ENCODE measurements around the gene COL5A1.
"Not testable (repeated sequence)": the region's sequence is repeated elsewhere in the genome, so short reads cannot be mapped to it uniquely, and the experiment has no call there.

The COL5A1 gene

DNA sequence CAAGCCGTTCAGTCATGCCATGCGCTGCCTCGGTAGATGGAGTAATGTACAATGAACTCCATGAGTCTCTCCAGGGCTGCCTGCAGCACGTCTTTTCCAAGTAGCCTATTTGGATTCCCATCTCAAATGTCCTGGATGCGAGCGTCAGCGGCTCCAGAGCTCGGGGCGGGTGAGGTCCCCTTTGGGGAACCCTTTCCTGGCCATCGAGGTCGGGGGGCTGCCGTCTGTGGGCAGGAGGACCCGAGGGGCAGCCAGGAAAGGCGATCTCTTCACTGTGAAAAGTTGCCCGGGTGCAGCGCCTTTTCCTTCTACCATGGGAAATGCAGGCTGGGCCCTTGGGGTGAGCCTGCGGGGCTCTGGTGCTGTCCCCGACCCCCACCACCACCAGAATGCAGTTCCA lies 202.1 kb downstream of the COL5A1 start:
- DNase-seq, result no peak

DNA sequence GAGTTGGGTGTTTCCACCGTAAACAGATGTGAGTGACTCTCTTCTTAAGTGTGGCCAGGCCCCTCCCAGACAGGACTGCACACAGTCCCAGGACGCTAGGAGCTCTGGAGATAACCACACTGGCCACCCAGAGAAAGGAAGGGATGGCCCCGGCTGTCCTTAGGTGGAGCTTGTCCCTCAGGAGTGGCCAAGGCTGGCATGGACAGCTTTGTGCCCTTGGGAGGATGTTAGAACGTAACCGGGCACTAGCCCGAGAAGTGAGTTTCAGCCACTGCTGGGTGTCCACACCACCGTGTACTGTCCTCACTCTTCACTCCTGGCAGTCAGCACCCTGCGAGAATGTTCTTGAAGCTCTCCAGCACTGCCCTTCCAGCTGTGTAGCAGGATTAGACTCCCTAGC lies 203.2 kb downstream of the COL5A1 start:
- no peak for DNase-seq

DNA sequence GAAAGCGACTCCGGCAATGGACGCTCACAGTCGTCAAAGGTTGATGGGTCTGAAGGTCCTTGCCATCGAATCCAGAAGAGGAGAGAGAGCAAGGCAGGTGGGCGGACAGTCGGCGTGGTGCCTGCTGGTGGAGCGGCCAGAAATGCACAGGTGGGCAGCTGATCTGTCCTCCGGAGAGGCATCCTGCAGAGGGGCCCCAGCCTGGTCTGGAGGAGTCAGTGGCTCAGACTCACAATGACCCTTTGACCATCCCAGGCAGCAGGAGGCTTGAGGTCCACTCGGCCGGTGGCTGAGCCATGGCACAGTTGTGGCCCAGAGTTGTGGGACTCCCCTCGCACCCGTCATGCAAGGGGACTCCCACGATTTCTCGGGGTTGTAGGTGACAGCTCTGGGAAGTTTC lies 204.6 kb downstream of the COL5A1 start:
- no peak for DNase-seq

DNA sequence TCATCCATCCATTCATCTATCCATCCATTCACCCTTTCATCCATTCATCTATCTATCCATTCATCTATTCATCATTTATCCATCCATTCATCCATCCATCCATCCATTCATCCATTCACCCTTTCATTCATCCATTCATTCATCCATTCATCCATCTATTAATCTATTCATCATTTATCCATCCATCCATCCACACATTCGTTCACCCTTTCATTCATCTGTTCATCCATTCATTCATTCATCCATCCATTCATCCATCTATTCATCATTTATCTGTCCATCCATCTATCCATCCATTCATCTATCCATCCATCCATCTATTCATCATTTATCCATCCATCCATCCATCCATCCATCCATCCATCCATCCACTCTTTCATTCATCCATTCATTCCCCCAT lies 205.1 kb downstream of the COL5A1 start:
- no peak for DNase-seq

DNA sequence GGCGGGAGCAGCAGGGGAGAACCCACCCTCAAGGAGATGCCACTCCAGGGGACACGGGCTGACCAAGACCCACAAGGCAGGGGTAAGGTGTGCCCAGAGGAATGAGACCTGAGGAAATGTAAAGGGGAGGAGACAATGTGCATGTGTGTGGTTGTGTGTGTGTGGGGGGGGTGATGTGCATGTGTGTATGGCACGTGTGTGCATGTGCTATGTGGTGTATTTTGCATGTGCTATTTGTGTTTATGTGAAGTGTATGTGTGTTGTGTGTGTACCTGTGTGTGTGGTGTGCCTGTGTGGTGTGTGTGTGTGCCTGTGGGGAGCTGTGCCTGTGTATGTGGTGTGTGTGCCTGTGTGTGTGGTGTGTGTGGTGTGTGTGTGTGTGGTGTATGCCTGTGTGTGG lies 205.5 kb downstream of the COL5A1 start:
- no peak for DNase-seq

DNA sequence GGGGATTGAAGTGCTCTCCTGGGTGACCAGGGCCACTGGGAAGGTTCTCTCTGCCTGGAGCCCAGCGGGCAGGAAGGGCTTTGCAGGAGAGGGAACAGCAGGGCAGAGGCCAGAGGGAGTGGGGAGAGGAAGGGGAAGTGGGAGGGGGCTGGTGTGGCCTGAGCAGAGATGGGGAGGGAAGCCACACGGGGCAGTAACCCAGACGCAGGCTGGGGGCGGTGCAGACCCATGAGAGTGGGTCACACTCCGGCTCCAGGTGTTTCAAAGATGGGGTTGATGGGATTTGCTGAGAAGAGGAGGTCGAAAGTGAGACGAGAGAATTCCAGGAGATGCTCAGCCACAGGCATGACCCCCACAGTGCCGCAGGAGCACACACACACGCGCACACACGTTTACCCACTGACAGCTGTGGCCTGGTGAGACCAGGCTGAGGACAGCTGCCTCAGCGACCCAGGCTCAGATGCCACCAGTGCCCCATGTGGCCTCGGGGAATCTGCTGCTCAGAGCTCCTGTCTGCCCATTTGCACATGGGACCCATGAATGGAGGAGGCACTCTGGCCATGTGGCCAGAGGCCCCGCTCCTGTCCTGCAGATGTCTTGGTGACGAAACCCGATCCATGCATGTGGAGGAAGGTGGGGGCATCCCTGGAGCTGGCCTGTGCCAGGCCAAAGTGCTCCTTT lies 206.3 kb downstream of the COL5A1 start:
- peak; percentile 31 for DNase-seq

DNA sequence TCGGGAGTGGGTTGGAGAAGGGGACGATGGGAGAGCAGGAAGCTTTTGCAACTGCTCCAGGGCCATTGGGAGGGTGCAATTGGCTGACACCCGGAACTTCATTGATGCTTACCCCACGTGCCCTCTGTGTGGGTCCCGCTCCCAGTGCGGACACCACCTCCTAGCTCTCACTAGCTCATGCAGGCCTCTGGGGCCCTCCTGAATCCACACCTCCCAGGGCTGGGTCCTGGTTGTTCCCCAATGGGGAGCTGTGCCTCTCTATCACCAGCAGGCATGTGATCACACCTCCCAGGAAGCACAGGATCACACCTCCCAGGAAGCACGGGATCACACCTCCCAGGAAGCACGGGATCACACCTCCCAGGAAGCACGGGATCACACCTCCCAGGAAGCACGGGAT lies 206.9 kb downstream of the COL5A1 start:
- DNase-seq, result peak; percentile 28

DNA sequence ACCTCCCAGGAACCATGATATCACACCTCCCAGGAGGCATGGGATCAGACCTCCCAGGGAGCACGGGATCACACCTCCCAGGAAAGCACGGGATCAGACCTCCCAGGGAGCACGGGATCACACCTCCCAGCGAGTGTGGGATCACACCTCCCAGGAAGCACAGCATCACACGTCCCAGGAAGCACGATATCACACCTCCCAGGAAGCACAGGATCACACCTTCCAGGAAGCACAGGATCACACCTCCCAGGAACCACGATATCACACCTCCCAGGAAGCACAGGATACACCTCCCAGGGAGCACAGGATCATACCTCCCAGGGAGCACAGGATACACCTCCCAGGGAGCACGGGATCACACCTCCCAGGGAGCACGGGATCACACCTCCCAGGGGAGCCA lies 209.0 kb downstream of the COL5A1 start:
- DNase-seq, result no peak

DNA sequence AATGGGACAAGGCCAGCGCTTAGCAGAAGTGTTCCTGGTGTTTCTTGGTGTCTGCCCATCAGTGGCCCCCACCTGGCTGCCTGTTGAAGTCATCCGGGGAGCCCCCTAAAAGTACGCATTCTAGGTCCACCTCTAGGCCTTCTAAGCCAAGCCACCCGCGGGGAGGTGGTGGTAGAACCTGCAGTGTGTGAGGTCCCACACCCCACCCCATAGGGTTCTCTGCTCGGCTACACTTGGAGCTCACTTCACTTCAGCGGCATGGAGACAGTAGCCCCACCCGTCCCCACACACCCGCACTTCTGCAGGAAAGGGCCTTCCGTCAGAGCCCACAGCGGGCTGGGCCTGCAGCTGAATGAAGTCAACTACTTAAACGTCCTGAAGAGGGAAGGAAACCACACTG lies 209.4 kb downstream of the COL5A1 start:
- DNase-seq, result no peak

DNA sequence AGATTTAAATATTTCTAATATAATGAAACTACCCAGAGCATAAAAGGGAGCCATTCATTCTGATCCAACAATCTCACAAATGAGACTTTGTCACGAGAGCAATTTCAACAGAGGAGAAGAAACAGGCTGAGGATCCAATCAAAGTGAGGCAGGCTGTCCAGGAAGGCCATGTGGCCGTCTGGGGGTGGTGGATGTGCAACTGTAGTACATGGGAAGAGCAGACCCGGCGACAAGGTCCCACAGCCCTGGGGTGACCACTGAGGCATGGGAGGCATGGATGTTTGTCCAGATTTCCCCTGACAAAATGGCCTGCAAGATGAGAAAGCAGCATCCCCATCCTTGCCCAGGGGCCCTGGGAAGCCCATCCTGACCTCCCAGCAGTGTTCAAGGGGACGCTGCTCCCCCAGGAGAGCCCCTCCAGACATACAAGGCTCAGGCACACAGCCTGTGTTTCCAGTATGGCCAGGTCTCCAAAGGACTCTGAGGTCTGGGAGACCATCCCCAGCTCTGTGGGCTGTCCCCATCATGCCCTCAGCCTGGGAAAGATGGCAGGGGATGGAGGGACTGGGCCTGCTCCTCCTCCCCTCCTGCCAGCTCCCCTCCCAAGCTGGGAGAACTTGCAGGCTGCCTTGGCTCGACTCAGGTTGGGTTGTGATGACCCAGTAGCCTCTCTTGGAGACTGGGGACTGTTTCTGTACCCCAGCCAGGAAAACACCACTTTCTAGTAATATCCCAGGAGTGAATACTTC lies 211.5 kb downstream of the COL5A1 start:
- DNase-seq, result no peak

DNA sequence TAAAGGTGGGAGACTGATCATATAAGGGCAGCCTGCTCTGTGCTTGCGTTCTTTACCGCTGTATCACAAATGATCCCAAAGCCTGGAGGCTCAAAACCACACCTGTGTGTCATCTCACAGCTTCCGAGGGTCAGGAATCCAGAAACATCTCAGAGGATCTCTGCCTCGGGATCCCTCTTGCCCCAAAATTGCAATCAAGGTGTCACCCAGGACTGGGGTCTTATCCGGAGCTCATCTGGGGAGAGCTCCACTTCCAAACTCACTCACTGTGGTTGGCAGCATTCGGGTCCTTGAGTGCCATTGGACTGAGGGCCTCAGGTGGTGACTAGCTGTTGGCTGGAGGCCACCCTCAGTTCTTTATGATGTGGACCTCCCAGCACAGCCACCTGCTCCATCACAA lies 212.3 kb downstream of the COL5A1 start:
- DNase-seq, result no peak

DNA sequence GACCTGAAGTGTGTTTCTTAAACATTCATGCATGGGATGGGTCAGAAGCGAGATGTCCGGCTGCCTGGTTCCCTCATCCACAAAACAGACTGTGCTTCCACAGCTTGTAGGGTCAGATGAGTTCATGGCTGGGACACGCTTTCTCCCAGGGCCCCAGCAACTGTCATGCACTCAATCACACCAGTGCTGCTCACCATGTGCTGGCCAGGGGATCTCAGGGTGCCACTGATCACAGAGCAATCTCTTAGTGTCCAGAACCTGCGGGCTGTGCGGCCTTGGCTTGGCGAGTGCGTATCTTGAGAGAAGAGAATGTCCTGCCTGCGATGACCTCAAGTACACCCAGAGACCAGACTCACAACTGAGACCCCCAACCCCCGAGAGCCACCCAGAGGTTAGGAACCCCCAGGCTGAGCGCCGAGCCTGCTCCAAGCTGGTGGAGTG lies 213.0 kb downstream of the COL5A1 start:
- DNase-seq, result no peak

DNA sequence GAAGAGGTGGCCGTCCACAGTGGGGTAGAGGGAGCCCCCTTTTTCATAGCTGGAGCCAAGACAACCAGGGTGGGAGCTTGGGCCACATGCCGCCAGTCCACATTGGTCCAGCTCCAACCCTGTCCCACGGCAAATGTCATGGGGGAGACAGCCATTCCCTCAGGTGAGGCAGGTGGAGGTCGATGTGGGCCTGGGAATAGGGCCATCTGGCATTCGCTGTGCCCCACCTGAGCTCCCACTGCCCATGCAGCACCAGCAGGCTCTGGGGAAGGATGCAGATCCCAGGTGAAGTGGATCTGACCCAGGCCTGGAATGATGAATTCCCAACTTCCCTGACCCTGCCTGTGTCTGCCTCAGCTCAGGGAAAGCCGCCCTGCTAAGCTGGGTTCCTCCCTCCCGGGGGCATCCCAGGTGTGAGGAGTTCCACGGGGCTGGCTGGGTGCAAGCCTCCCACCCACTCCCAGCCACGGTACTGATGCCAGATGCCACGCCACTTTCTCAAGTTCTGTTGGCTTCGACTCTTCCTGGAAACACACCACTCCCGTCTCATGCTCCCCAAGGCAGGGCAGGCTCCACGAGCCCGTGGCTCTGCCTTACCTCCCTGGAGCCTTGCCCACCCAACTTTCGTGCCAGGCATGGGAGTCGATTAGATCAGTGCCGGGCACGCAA lies 213.8 kb downstream of the COL5A1 start:
- DNase-seq, result no peak

DNA sequence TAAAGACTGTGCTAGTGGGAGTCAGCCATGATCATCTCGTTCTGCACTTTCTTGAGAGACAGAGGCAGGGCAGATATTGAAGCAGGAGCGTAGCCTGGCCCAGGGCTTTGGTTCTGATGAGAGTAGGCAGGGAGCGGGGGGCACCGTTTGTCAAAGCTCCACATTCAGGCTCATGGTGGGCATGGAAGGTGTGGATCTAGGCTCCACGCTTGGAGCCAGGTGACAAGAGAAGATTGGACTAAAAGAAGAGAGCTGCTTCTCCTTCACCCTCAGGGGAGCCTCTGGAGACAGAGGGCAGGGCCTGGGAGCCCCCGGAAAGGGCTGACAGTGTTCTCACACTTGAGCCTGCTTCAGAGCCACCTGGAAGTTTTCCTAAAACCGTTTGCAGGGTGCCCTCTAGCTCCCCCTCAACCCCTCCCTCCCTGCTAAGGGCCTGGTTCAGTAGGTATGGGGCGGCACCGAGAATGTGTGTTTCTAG lies 214.3 kb downstream of the COL5A1 start:
- no peak for DNase-seq

DNA sequence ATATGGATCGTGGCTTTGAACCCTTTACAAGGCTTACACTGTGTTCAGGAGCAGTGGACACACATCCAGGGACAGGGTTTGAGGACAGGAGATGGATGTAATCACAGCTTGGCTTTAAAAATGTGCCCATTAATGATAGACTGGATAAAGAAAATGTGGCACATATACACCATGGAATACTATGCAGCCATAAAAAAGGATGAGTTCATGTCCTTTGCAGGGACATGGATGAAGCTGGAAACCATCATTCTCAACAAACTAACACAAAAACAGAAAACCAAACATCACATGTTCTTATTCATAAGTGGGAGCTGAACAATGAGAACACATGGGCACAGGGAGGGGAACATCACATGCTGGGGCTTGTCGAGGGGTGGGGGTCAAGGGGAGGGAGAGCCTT lies 215.8 kb downstream of the COL5A1 start:
- not testable (repeated sequence) for DNase-seq

DNA sequence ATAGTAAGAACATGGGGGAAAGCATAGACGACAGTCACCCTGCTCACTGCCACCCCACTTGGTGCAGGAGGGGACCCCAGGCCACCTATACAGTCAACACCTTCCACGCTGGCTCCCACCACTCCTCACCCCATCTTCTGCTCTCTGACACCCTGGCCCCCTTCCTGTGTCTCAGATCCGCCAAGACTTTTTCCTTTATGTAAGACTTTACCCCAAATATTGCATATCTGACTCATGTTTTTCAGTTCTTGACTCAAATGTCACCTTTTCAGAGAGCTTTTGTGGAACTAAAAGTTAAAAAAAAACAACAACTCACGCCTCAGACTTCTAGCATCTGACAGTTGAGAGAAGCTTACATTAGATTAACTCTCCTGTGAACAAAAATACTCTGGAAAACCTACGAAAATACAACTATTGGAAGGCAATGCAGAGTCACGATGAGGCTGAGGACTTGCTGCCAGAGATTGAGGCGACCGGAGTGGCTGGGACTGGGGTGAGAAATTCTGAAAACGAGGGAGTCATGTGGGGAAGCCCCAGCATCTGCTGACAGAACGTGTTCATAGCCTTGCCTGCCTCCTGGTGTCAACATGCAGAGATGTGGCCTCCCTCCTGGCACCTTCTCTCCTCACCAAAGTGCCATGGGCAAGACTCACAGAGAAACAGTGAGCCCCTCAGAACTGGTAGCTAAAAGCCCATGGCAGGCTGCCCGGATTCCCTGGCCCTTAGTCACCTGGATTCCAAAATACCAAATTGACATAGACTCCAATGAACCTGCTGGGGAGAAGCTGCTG lies 216.6 kb downstream of the COL5A1 start:
- DNase-seq, result peak; percentile 63

DNA sequence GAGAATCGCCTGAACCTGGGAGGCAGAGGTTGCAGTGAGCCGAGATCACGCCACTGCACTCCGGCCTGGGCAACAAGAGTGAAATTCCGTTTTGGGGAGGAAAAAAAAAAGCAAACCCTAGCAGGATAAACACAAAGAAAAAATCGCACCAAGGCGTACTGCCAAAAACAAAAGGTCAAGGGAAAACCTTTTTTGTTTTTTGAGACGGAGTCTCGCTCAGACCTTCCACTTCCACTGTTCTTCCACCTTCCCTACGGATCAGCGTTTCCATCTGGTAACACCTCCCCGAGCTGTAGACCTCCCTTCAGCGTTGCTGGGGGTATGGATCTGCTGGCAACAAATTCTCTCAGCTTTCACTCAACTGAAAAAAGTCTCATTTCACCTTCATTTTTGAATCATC lies 218.9 kb downstream of the COL5A1 start:
- DNase-seq, result no peak

DNA sequence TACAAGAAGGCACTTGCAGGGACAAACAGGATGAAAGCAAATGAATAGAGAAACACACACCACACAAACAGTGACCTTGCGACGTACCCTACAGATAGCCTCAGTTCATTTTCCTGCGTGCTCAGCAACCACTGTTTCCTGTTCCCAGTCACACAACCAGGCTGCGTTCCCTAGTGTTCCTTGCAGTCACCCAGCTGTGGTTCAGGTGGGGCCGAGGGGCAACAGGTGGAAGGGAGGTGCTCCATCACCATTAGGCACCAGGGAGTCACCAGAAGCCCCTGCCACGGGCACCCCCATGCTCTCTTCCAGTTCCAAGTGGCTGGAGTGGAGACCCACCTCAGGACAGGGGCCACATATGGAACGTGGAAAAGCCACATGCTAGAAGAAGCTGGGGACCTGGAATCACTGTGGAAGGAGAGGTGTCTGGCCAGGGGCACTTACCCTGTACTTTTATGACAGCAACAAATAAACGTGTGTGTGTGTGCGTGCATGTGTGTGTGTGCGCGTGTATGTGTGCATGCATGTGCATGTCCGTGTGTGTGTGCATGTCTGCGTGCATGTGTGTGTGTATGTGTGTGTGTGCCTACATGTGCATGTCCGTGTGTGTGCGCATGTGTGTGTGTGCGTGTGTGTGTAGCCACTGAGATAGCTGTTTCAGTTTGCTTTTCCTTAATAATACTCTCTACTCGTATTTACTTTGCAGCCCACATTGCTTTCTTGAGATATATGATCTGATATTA lies 220.2 kb downstream of the COL5A1 start:
- no peak for DNase-seq

DNA sequence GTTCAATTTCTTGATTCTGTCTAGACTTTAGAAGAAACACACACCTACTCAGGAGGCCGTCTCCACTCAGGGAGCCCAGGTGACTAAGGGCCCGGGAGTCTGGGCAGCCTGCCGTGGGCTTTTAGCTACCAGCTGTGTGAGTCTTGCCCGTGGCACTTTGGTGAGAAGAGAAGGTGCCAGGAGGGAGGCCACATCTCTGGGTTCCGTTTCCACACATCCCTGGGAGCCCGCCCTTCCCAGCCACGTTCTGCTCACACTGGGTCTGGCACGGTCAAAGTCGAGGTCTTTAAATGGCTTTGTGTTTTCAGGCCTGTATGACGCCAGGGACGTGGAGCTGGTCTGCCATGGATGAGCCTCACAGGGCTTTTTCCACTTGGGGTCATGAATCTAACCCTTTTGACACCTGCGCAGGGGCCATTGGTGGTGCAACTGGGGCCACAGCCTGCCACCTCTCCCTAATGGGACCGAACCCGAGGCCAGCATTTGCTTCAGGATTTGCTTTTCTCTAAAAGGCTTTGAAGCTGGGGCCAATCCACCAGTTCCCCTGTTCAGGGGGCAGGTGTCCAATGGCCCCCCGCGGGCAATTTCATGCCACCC lies 221.8 kb downstream of the COL5A1 start:
- no peak for DNase-seq

DNA sequence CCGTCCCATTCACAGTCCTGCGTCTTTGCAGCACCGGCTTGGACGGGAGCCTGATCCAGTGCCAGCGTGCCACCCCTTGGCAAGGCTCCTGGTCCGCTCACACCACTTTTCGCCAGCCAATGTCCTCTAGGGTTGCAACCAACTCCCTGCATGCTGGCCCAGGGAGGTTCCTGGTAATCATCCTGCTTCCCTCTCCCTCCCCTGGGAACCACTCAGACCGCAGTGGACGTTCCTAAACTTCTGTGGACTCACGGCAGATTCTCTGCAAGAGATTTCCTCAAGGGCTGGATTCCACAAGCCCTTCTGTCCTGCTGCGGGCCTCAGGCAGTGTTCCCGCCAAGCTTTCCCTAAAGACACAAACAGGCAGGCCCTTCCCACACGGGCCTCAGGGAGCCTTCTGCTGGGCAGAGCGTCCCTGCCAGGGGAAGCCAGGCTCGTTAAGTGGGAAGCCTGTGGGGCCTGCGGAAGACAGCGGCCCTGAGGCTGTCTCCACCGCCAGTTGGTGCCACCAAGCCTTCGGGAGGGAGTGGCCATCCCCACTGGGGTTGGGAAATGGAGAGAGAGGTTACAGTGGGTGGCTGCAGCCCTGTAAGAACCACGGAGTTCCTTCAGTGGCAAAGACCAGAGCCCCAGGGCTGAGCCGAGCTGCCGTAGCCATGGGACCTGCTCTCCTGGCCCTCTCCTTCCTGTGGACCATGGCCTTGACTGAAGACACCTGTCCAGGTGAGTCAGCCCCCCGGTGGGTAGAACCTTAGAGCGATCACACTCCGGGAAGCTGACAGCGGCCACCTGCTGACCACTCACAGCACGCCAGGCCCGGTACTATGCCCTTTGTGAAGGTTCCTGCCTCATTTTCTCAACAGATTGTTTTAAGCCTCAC lies 222.6 kb downstream of the COL5A1 start:
- no peak for DNase-seq

DNA sequence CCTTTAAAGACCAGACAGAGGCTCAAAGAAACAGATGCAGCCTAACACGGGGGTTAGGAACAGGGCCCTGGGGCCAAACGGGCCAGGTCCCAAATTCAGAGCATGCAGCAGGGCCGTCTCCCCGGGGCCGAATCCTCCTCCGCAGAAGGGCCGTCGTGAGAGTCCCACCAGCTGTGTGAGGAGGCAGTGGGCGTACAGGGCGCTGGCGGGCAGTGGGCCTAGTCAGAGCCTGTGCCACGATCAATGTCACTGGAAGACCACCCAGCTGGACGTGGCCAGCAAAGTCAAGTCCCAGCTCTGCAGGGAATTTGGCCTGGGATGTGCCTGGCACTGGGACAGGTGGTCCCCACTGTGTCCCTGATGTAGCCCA lies 223.2 kb downstream of the COL5A1 start:
- DNase-seq, result no peak
